Measurements from ENCODE around the gene POLR1D.

Gene POLR1D

GRCh38 chr13:27621366-27622101, at the start of gene POLR1D:
TSS of gene POLR1D (plus strand) at chr13:27621892. CDS start at chr13:27621984, 92 bp downstream.
- DNase-seq (ENCODE audit: low read depth): peak; percentile 82

- DNase-seq (ENCODE audit: low read depth): no peak
Observed at GRCh38 chr13:27572234-27572901, 49.3 kb upstream of the POLR1D start.

- DNase-seq (ENCODE audit: low read depth): no peak
Observed at GRCh38 chr13:27573265-27573664, 48.4 kb upstream of the POLR1D start.

GRCh38 chr13:27574661-27575060, 47.0 kb upstream of the POLR1D start:
- DNase-seq (ENCODE audit: low read depth): no peak

GRCh38 chr13:27578121-27579030, 43.3 kb upstream of the POLR1D start:
- DNase-seq (ENCODE audit: low read depth): no peak

GRCh38 chr13:27583645-27584044, 38.0 kb upstream of the POLR1D start:
- no peak for DNase-seq (ENCODE audit: low read depth)

GRCh38 chr13:27587095-27587746, 34.5 kb upstream of the POLR1D start:
- DNase-seq (ENCODE audit: low read depth): no peak

- DNase-seq (ENCODE audit: low read depth): no peak
Observed at GRCh38 chr13:27588405-27588804, 33.3 kb upstream of the POLR1D start.

GRCh38 chr13:27592865-27593264, 28.8 kb upstream of the POLR1D start:
- DNase-seq (ENCODE audit: low read depth): no peak

GRCh38 chr13:27593267-27593666, 28.4 kb upstream of the POLR1D start:
- DNase-seq (ENCODE audit: low read depth): no peak

- no peak for DNase-seq (ENCODE audit: low read depth)
Observed at GRCh38 chr13:27595055-27595811, 26.5 kb upstream of the POLR1D start.

GRCh38 chr13:27599096-27599495, 22.6 kb upstream of the POLR1D start:
- no peak for DNase-seq (ENCODE audit: low read depth)

- no peak for DNase-seq (ENCODE audit: low read depth)
Observed at GRCh38 chr13:27599845-27600553, 21.7 kb upstream of the POLR1D start.

- no peak for DNase-seq (ENCODE audit: low read depth)
Observed at GRCh38 chr13:27600711-27601110, 21.0 kb upstream of the POLR1D start.

GRCh38 chr13:27601208-27601607, 20.5 kb upstream of the POLR1D start:
- no peak for DNase-seq (ENCODE audit: low read depth)

- no peak for DNase-seq (ENCODE audit: low read depth)
Observed at GRCh38 chr13:27601803-27602202, 19.9 kb upstream of the POLR1D start.

- no peak for DNase-seq (ENCODE audit: low read depth)
Observed at GRCh38 chr13:27605099-27605498, 16.6 kb upstream of the POLR1D start.

GRCh38 chr13:27605610-27606200, 16.0 kb upstream of the POLR1D start:
- DNase-seq (ENCODE audit: low read depth): no peak

GRCh38 chr13:27607125-27607524, 14.6 kb upstream of the POLR1D start:
- no peak for DNase-seq (ENCODE audit: low read depth)

- DNase-seq (ENCODE audit: low read depth): no peak
Observed at GRCh38 chr13:27613628-27614027, 8.1 kb upstream of the POLR1D start.

Data from activated T-helper 1 cell treated with Interleukin-2 at 50 U/mL for 16 hours (primary cell).